Measurements from ENCODE around the gene KIF6. TPM values are rescaled to one million over a fixed set of nuclear protein-coding genes. Genes with fewer than 3 reads are reported as not detected.

The KIF6 gene
- total RNA-seq, 1 experiment from 2014 or later = 2.7 TPM

- no peaks in the 10 kb centered on the region for H3K9me3 ChIP-seq (ENCODE audit: low read depth, low read length, poor library complexity, severe bottlenecking)
- CTCF ChIA-PET = no interaction called here
- intact Hi-C loops (cut with micrococcal nuclease; ENCODE audit: unreplicated experiment) = no loop called here
Measured at GRCh38 chr6:39341352-39341751, 383.9 kb downstream of the KIF6 start.

GRCh38 chr6:39339868-39340550 lies 385.2 kb downstream of the KIF6 start:
- intact Hi-C loops (cut with micrococcal nuclease; ENCODE audit: unreplicated experiment) = no loop called here
- POLR2A ChIA-PET (ENCODE audit: low non-redundant PET) = no interaction called here

More at GRCh38 chr6:39341352-39341751, 383.9 kb downstream of the KIF6 start:
- Histone ChIP-seq H3K4me3 (ENCODE audit: low read depth, low read length, poor library complexity, severe bottlenecking) (no peak overlapping the region), H3K36me3 (ENCODE audit: insufficient read depth, low read length, poor library complexity, severe bottlenecking) (no peaks in the 10 kb centered on the region), H3K27ac (ENCODE audit: low read depth, low read length, poor library complexity, severe bottlenecking) (no peak overlapping the region), H3K4me1 (ENCODE audit: insufficient read depth, low read length, poor library complexity, severe bottlenecking) (no peaks in the 10 kb centered on the region), H3K27me3 (replicated peaks; ENCODE audit: insufficient read depth, low read depth, low read length, poor library complexity) (peaks cover 5% of the 10 kb centered on the region)
- POLR2A ChIA-PET (ENCODE audit: low non-redundant PET) = no interaction called here
- no peak for TF ChIP-seq EZH2 (IDR thresholded peaks at IDR 0.05; ENCODE audit: borderline replicate concordance, low read depth, low read length, poor library complexity, severe bottlenecking)
- no peak for TF ChIP-seq CTCF (conservative IDR thresholded peaks at IDR 0.05; ENCODE audit: low read depth, low read length)
- no TSS peak for BruUV-seq (replicated peaks)
- no peak for DNase-seq (ENCODE audit: low spot score)

GRCh38 chr6:39339096-39339867 lies 385.9 kb downstream of the KIF6 start:
- no peak for DNase-seq (ENCODE audit: low spot score)
- intact Hi-C loops (cut with micrococcal nuclease; ENCODE audit: unreplicated experiment) = no loop called here
- no peak overlapping the region for H3K4me3 ChIP-seq (ENCODE audit: low read depth, low read length, poor library complexity, severe bottlenecking)
- no peaks in the 10 kb centered on the region for H3K9me3 ChIP-seq (ENCODE audit: low read depth, low read length, poor library complexity, severe bottlenecking)
- no TSS peak for BruUV-seq (replicated peaks)
- no peak overlapping the region for H3K27ac ChIP-seq (ENCODE audit: low read depth, low read length, poor library complexity, severe bottlenecking)
- peaks cover 5% of the 10 kb centered on the region for H3K27me3 ChIP-seq (replicated peaks; ENCODE audit: insufficient read depth, low read depth, low read length, poor library complexity)
- TF ChIP-seq CTCF (conservative IDR thresholded peaks at IDR 0.05; ENCODE audit: low read depth, low read length) = no peak
- TF ChIP-seq EZH2 (IDR thresholded peaks at IDR 0.05; ENCODE audit: borderline replicate concordance, low read depth, low read length, poor library complexity, severe bottlenecking) = no peak
- ChIA-PET CTCF (no interaction called here), POLR2A (ENCODE audit: low non-redundant PET) (no interaction called here)
- no peaks in the 10 kb centered on the region for H3K36me3 ChIP-seq (ENCODE audit: insufficient read depth, low read length, poor library complexity, severe bottlenecking)
- no peaks in the 10 kb centered on the region for H3K4me1 ChIP-seq (ENCODE audit: insufficient read depth, low read length, poor library complexity, severe bottlenecking)

More at GRCh38 chr6:39339868-39340550, 385.2 kb downstream of the KIF6 start:
- Histone ChIP-seq H3K4me1 (ENCODE audit: insufficient read depth, low read length, poor library complexity, severe bottlenecking) (no peaks in the 10 kb centered on the region), H3K4me3 (ENCODE audit: low read depth, low read length, poor library complexity, severe bottlenecking) (no peak overlapping the region), H3K27ac (ENCODE audit: low read depth, low read length, poor library complexity, severe bottlenecking) (no peak overlapping the region), H3K9me3 (ENCODE audit: low read depth, low read length, poor library complexity, severe bottlenecking) (no peaks in the 10 kb centered on the region), H3K27me3 (replicated peaks; ENCODE audit: insufficient read depth, low read depth, low read length, poor library complexity) (peaks cover 5% of the 10 kb centered on the region), H3K36me3 (ENCODE audit: insufficient read depth, low read length, poor library complexity, severe bottlenecking) (no peaks in the 10 kb centered on the region)
- BruUV-seq (replicated peaks) = no TSS peak
- CTCF ChIA-PET = no interaction called here
- TF ChIP-seq CTCF (conservative IDR thresholded peaks at IDR 0.05; ENCODE audit: low read depth, low read length) = no peak
- no peak for TF ChIP-seq EZH2 (IDR thresholded peaks at IDR 0.05; ENCODE audit: borderline replicate concordance, low read depth, low read length, poor library complexity, severe bottlenecking)
- no peak for DNase-seq (ENCODE audit: low spot score)
